ENCODE results near the gene TMEM39A.

Gene TMEM39A

GRCh38 chr3:119468041-119468440, 4.6 kb upstream of the TMEM39A start:
- TF ChIP-seq, protein P1, sequence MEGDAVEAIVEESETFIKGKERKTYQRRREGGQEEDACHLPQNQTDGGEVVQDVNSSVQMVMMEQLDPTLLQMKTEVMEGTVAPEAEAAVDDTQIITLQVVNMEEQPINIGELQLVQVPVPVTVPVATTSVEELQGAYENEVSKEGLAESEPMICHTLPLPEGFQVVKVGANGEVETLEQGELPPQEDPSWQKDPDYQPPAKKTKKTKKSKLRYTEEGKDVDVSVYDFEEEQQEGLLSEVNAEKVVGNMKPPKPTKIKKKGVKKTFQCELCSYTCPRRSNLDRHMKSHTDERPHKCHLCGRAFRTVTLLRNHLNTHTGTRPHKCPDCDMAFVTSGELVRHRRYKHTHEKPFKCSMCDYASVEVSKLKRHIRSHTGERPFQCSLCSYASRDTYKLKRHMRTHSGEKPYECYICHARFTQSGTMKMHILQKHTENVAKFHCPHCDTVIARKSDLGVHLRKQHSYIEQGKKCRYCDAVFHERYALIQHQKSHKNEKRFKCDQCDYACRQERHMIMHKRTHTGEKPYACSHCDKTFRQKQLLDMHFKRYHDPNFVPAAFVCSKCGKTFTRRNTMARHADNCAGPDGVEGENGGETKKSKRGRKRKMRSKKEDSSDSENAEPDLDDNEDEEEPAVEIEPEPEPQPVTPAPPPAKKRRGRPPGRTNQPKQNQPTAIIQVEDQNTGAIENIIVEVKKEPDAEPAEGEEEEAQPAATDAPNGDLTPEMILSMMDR (IDR thresholded peaks at IDR 0.05; ENCODE audit: control insufficient read depth, insufficient read depth, low read depth, low read length, missing control alignments), result no peak
- no peak for DNase-seq (ENCODE audit: low read depth)
- no peak overlapping the region for H3K4me3 ChIP-seq (ENCODE audit: control insufficient read depth, low read depth, low read length)

GRCh38 chr3:119457246-119457645, 6.2 kb downstream of the TMEM39A start:
- no peak overlapping the region for H3K4me3 ChIP-seq (ENCODE audit: control insufficient read depth, low read depth, low read length)
- TF ChIP-seq, protein P1 (IDR thresholded peaks at IDR 0.05; ENCODE audit: control insufficient read depth, insufficient read depth, low read depth, low read length, missing control alignments), result no peak
- no peak for DNase-seq (ENCODE audit: low read depth)

DNA sequence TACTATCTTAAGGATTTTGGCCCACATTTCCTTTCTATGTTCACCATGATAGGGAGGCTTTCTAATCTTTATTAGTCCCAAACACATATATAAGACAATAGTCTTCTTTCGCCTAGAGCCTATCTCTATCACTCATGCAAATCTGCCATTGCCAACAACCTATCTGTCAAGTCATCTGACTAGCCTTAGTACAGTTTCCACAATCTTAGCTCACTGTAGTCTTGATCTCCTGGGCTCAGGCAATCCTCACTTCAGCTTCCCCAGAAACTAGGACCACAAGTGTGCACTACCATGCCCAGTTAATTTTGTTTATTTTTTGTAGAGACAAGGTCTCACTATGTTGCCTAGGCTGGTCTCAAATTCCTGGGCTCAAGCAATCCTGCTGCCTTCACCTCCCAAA, 6.9 kb downstream of the TMEM39A start:
- TF ChIP-seq, protein P1 (IDR thresholded peaks at IDR 0.05; ENCODE audit: control insufficient read depth, insufficient read depth, low read depth, low read length, missing control alignments), result no peak
- no peak for DNase-seq (ENCODE audit: low read depth)
- no peak overlapping the region for H3K4me3 ChIP-seq (ENCODE audit: control insufficient read depth, low read depth, low read length)

- no peak for DNase-seq (ENCODE audit: low read depth)
- H3K4me3 ChIP-seq (ENCODE audit: control insufficient read depth, low read depth, low read length), result no peak overlapping the region
- TF ChIP-seq, protein P1 (IDR thresholded peaks at IDR 0.05; ENCODE audit: control insufficient read depth, insufficient read depth, low read depth, low read length, missing control alignments), result no peak
Observed at GRCh38 chr3:119453822-119454221, 9.6 kb downstream of the TMEM39A start.

GRCh38 chr3:119444590-119444989, 18.8 kb downstream of the TMEM39A start:
- no peak for DNase-seq (ENCODE audit: low read depth)
- TF ChIP-seq, protein P1 (IDR thresholded peaks at IDR 0.05; ENCODE audit: control insufficient read depth, insufficient read depth, low read depth, low read length, missing control alignments), result no peak

DNA sequence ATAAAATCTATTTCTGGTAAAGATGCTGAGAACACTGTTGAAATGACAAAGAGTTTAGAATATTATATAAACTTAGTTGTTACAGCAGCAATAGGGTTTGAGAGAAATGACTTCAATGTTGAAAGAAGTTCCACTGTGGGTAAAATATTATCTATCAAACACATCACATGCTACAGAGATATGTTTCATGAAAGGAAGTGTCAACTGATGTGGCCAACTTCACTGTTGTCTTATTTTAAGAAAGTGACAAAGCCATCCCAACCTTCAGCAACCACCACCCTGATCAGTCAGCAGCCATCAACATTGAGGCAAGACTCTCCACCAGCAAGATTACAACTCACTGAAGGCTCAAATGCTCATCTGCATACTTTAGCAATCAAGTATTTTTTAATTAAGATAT, 20.2 kb downstream of the TMEM39A start:
- TF ChIP-seq, protein P1 (IDR thresholded peaks at IDR 0.05; ENCODE audit: control insufficient read depth, insufficient read depth, low read depth, low read length, missing control alignments), result no peak
- no peak overlapping the region for H3K4me3 ChIP-seq (ENCODE audit: control insufficient read depth, low read depth, low read length)
- DNase-seq (ENCODE audit: low read depth), result no peak

More at GRCh38 chr3:119444590-119444989, 18.8 kb downstream of the TMEM39A start:
- H3K4me3 ChIP-seq (ENCODE audit: control insufficient read depth, low read depth, low read length), result no peak overlapping the region

Data from AG09309 (cell line).